Astrocyte (in vitro differentiated cells and primary cell): Measurements from ENCODE around the gene HNF1B.

Source experiments
- EZH2 ChIP-seq: IDR thresholded peaks from 2 replicates; pipeline ENCODE4 v1.6.1; 2012; ENCODE audit warnings: mild to moderate bottlenecking, low read length, inconsistent platforms; ENCODE audit not compliant: insufficient read depth
- TF ChIP-seq, protein P1 (sequence below): IDR thresholded peaks from 2 replicates; pipeline ENCODE4 v1.5.1; 2011; ENCODE audit warnings: low read depth, mild to moderate bottlenecking, inconsistent platforms, low read length, moderate library complexity; ENCODE audit not compliant: insufficient read depth

DNA sequence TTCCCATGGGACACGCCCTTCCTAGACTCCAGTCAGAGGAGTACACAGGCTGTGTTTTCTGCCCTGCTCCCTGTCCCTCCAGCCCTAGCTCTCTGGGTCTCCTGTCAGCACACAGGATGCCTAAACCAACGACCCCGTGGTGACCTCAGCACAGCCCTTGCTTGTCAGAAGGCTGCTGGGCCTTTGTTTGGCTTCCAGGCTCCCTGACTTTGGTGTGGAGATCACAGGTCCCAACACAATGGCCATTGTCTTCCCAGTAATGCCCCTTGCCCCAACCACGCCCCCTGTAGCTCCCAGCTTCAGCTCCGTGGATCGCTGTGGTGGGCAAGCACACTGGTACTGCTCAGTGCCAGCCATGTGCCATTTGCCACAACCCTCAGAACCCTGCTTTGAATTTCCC, 15.0 kb downstream of the HNF1B start:
- TF ChIP-seq, protein P1, sequence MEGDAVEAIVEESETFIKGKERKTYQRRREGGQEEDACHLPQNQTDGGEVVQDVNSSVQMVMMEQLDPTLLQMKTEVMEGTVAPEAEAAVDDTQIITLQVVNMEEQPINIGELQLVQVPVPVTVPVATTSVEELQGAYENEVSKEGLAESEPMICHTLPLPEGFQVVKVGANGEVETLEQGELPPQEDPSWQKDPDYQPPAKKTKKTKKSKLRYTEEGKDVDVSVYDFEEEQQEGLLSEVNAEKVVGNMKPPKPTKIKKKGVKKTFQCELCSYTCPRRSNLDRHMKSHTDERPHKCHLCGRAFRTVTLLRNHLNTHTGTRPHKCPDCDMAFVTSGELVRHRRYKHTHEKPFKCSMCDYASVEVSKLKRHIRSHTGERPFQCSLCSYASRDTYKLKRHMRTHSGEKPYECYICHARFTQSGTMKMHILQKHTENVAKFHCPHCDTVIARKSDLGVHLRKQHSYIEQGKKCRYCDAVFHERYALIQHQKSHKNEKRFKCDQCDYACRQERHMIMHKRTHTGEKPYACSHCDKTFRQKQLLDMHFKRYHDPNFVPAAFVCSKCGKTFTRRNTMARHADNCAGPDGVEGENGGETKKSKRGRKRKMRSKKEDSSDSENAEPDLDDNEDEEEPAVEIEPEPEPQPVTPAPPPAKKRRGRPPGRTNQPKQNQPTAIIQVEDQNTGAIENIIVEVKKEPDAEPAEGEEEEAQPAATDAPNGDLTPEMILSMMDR, result no peak
- no peak for TF ChIP-seq EZH2
